ENCODE results near the gene ISG20.

The ISG20 gene

GRCh38 chr15:88674661-88675060, 35.8 kb downstream of the ISG20 start:
- Histone ChIP-seq H2BK5ac (ENCODE audit: low read depth, low read length, poor library complexity, severe bottlenecking) (no peak overlapping the region), H2BK12ac (ENCODE audit: low read length in 2 of 2) (no peak overlapping the region), H4K91ac (ENCODE audit: low read length) (no peak overlapping the region), H3K4me2 (ENCODE audit: low read length, poor library complexity, severe bottlenecking) (no peak overlapping the region), H3K79me1 (replicated peaks; ENCODE audit: low read length, poor library complexity, severe bottlenecking) (no peaks in the 10 kb centered on the region), H3K27ac (ENCODE audit: low read length, poor library complexity, severe bottlenecking) (no peak overlapping the region), H2BK15ac (ENCODE audit: low read depth, poor library complexity, severe bottlenecking) (no peak overlapping the region), H3K18ac (ENCODE audit: low read depth in 1 of 2, low read length in 2 of 2) (no peak overlapping the region), H3K4ac (ENCODE audit: low read depth in 1 of 2, low read length in 2 of 2) (no peak overlapping the region), H3K4me3 (ENCODE audit: insufficient read depth in 1 of 2, low read depth in 1 of 2, low read length in 2 of 2) (no peak overlapping the region), H4K8ac (ENCODE audit: low read length) (no peak overlapping the region), H3K23ac (ENCODE audit: low read length in 2 of 2) (no peak overlapping the region), H2AK5ac (ENCODE audit: low read length, severe bottlenecking) (no peak overlapping the region), H2AFZ (ENCODE audit: low read depth, low read length) (no peak overlapping the region), H3K27me3 (ENCODE audit: control insufficient read depth in 1 of 2, insufficient read depth in 1 of 2, low read length in 2 of 2) (peaks cover 5 to 28% of the 10 kb centered on the region in 2 experiments), H3K4me1 (ENCODE audit: control insufficient read depth, insufficient read depth, low read depth, low read length) (no peaks in the 10 kb centered on the region), H2BK120ac (ENCODE audit: low read depth, low read length) (no peak overlapping the region), H3K36me3 (ENCODE audit: control insufficient read depth in 1 of 2, insufficient read depth in 2 of 2, low read depth in 1 of 2, low read length in 2 of 2) (no peaks in the 10 kb centered on the region), H3K9ac (ENCODE audit: low read length) (no peak overlapping the region), H3K9me3 (ENCODE audit: control insufficient read depth, low read length) (no peaks in the 10 kb centered on the region), H3K14ac (ENCODE audit: low read length in 2 of 2) (no peak overlapping the region)
- WGBS = 76% methylated on average over 4 of the region's 4 CpGs
- DNase-seq = no peak

DNA sequence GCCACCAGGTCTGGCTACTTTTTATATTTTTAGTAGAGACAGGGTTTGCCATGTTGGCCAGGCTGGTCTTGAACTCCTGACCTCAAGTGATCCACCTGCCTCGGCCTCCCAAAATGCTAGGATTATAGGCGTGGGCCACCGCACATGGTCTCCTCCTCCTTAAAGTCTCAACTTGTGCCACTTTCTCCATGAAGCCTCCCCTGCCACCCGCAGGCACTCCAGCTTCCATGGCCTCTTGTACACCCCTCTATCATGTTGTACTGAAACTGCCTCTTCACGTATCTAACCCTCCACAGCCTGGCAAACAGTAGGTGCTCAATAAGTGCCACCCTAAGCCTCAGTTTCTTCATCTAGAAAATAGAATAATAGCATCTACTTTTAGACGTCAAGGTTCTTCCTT, 39.9 kb downstream of the ISG20 start:
- WGBS = 91% methylated on average over 5 of the region's 6 CpGs

DNA sequence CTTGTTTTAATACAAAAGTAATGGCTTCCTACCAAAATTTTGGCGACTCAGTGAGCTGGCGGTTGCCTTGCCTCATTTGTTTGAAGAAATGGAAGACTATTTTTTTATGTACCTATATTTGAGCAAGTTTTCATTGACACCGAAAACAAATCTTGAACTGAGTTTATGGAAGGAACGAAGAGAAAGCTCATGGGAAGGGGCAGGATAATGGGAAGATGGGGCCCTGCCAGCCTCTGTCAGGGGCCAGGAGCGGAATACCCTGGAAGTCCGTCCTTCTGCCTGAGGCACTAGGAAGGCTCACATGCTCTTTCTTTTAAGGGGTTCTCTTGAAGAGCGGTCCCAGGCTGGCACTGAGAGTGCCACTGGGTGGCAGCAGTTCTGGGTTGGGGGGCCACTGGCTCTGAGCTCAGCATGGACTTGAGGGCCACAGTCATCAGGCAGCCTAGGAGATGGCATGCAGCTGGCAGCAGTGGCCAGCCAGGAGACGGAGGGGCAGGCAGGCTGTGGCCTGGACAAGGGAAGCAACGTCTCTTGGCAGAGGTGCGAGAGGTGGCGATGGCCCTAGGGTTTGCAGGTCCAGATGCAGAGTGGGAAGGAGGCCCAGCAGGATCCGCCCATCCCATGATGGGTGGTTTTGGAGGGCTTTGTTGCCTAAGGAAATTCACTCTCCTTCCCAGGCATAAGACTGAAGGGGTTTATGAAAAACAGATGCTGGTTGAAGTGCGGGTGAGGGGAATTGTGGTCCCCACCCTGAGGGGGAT, 41.6 kb downstream of the ISG20 start:
- H3K27ac ChIP-seq (ENCODE audit: low read length, poor library complexity, severe bottlenecking) = no peak overlapping the region
- no peak overlapping the region for H2BK12ac ChIP-seq (ENCODE audit: low read length in 2 of 2)
- 89% methylated on average over 12 of the region's 13 CpGs for WGBS
- no peak overlapping the region for H3K23ac ChIP-seq (ENCODE audit: low read length in 2 of 2)
- no peak overlapping the region for H3K9ac ChIP-seq (ENCODE audit: low read length)
- no peak overlapping the region for H2BK15ac ChIP-seq (ENCODE audit: low read depth, poor library complexity, severe bottlenecking)
- H3K9me3 ChIP-seq (ENCODE audit: control insufficient read depth, low read length) = no peaks in the 10 kb centered on the region
- H2BK120ac ChIP-seq (ENCODE audit: low read depth, low read length) = no peak overlapping the region
- no peak overlapping the region for H3K18ac ChIP-seq (ENCODE audit: low read depth in 1 of 2, low read length in 2 of 2)
- no peak overlapping the region for H4K91ac ChIP-seq (ENCODE audit: low read length)
- no peak for DNase-seq
- H3K4me1 ChIP-seq (ENCODE audit: control insufficient read depth, insufficient read depth, low read depth, low read length) = no peaks in the 10 kb centered on the region
- H3K14ac ChIP-seq (ENCODE audit: low read length in 2 of 2) = no peak overlapping the region
- H3K36me3 ChIP-seq (ENCODE audit: control insufficient read depth in 1 of 2, insufficient read depth in 2 of 2, low read depth in 1 of 2, low read length in 2 of 2) = no peaks in the 10 kb centered on the region
- no peak overlapping the region for H2AK5ac ChIP-seq (ENCODE audit: low read length, severe bottlenecking)
- no peak overlapping the region for H2BK5ac ChIP-seq (ENCODE audit: low read depth, low read length, poor library complexity, severe bottlenecking)
- no peaks in the 10 kb centered on the region for H3K79me1 ChIP-seq (replicated peaks; ENCODE audit: low read length, poor library complexity, severe bottlenecking)
- H3K4me3 ChIP-seq (ENCODE audit: insufficient read depth in 1 of 2, low read depth in 1 of 2, low read length in 2 of 2) = no peak overlapping the region
- H3K27me3 ChIP-seq (ENCODE audit: control insufficient read depth in 1 of 2, insufficient read depth in 1 of 2, low read length in 2 of 2) = peaks cover 7 to 43% of the 10 kb centered on the region in 2 experiments
- H3K4ac ChIP-seq (ENCODE audit: low read depth in 1 of 2, low read length in 2 of 2) = no peak overlapping the region
- no peak overlapping the region for H4K8ac ChIP-seq (ENCODE audit: low read length)
- no peak overlapping the region for H2AFZ ChIP-seq (ENCODE audit: low read depth, low read length)
- H3K4me2 ChIP-seq (ENCODE audit: low read length, poor library complexity, severe bottlenecking) = no peak overlapping the region

More for the DNA sequence above, 39.9 kb downstream of the ISG20 start:
- Histone ChIP-seq H2BK5ac (ENCODE audit: low read depth, low read length, poor library complexity, severe bottlenecking) (no peak overlapping the region), H2BK12ac (ENCODE audit: low read length in 2 of 2) (no peak overlapping the region), H3K9me3 (ENCODE audit: control insufficient read depth, low read length) (no peaks in the 10 kb centered on the region), H3K4me2 (ENCODE audit: low read length, poor library complexity, severe bottlenecking) (no peak overlapping the region), H3K27ac (ENCODE audit: low read length, poor library complexity, severe bottlenecking) (no peak overlapping the region), H3K4ac (ENCODE audit: low read depth in 1 of 2, low read length in 2 of 2) (no peak overlapping the region), H3K79me1 (replicated peaks; ENCODE audit: low read length, poor library complexity, severe bottlenecking) (no peaks in the 10 kb centered on the region), H3K18ac (ENCODE audit: low read depth in 1 of 2, low read length in 2 of 2) (no peak overlapping the region), H2AK5ac (ENCODE audit: low read length, severe bottlenecking) (no peak overlapping the region), H2AFZ (ENCODE audit: low read depth, low read length) (no peak overlapping the region), H2BK15ac (ENCODE audit: low read depth, poor library complexity, severe bottlenecking) (no peak overlapping the region), H3K4me3 (ENCODE audit: insufficient read depth in 1 of 2, low read depth in 1 of 2, low read length in 2 of 2) (no peak overlapping the region), H3K9ac (ENCODE audit: low read length) (no peak overlapping the region), H3K36me3 (ENCODE audit: control insufficient read depth in 1 of 2, insufficient read depth in 2 of 2, low read depth in 1 of 2, low read length in 2 of 2) (no peaks in the 10 kb centered on the region), H4K8ac (ENCODE audit: low read length) (no peak overlapping the region), H3K27me3 (ENCODE audit: control insufficient read depth in 1 of 2, insufficient read depth in 1 of 2, low read length in 2 of 2) (peaks cover 5 to 32% of the 10 kb centered on the region in 2 experiments), H3K23ac (ENCODE audit: low read length in 2 of 2) (no peak overlapping the region), H4K91ac (ENCODE audit: low read length) (no peak overlapping the region), H3K14ac (ENCODE audit: low read length in 2 of 2) (no peak overlapping the region), H3K4me1 (ENCODE audit: control insufficient read depth, insufficient read depth, low read depth, low read length) (no peaks in the 10 kb centered on the region), H2BK120ac (ENCODE audit: low read depth, low read length) (no peak overlapping the region)
- no peak for DNase-seq

GRCh38 chr15:88681610-88682221, 42.9 kb downstream of the ISG20 start:
- no peak for DNase-seq
- H3K4ac ChIP-seq (ENCODE audit: low read depth in 1 of 2, low read length in 2 of 2) = no peak overlapping the region
- 75% methylated on average over 13 of the region's 13 CpGs for WGBS
- H3K4me3 ChIP-seq (ENCODE audit: insufficient read depth in 1 of 2, low read depth in 1 of 2, low read length in 2 of 2) = no peak overlapping the region
- H3K14ac ChIP-seq (ENCODE audit: low read length in 2 of 2) = no peak overlapping the region
- H3K79me1 ChIP-seq (replicated peaks; ENCODE audit: low read length, poor library complexity, severe bottlenecking) = no peaks in the 10 kb centered on the region
- H3K4me1 ChIP-seq (ENCODE audit: control insufficient read depth, insufficient read depth, low read depth, low read length) = no peaks in the 10 kb centered on the region
- H4K91ac ChIP-seq (ENCODE audit: low read length) = no peak overlapping the region
- H2AFZ ChIP-seq (ENCODE audit: low read depth, low read length) = no peak overlapping the region
- H3K18ac ChIP-seq (ENCODE audit: low read depth in 1 of 2, low read length in 2 of 2) = no peak overlapping the region
- H3K27ac ChIP-seq (ENCODE audit: low read length, poor library complexity, severe bottlenecking) = no peak overlapping the region
- H3K23ac ChIP-seq (ENCODE audit: low read length in 2 of 2) = no peak overlapping the region
- H3K36me3 ChIP-seq (ENCODE audit: control insufficient read depth in 1 of 2, insufficient read depth in 2 of 2, low read depth in 1 of 2, low read length in 2 of 2) = no peaks in the 10 kb centered on the region
- H2AK5ac ChIP-seq (ENCODE audit: low read length, severe bottlenecking) = no peak overlapping the region
- H3K27me3 ChIP-seq (ENCODE audit: control insufficient read depth in 1 of 2, insufficient read depth in 1 of 2, low read length in 2 of 2) = peaks cover 7 to 55% of the 10 kb centered on the region in 2 experiments
- no peak overlapping the region for H3K9ac ChIP-seq (ENCODE audit: low read length)
- H2BK12ac ChIP-seq (ENCODE audit: low read length in 2 of 2) = no peak overlapping the region
- no peak overlapping the region for H4K8ac ChIP-seq (ENCODE audit: low read length)
- no peak overlapping the region for H3K4me2 ChIP-seq (ENCODE audit: low read length, poor library complexity, severe bottlenecking)
- H2BK120ac ChIP-seq (ENCODE audit: low read depth, low read length) = no peak overlapping the region
- no peaks in the 10 kb centered on the region for H3K9me3 ChIP-seq (ENCODE audit: control insufficient read depth, low read length)
- H2BK15ac ChIP-seq (ENCODE audit: low read depth, poor library complexity, severe bottlenecking) = no peak overlapping the region
- no peak overlapping the region for H2BK5ac ChIP-seq (ENCODE audit: low read depth, low read length, poor library complexity, severe bottlenecking)
